Stimulated activated naive CD4-positive, alpha-beta T cell (primary cell): ENCODE data around the gene RORC.
"Not testable (repeated sequence)": the region's sequence is repeated elsewhere in the genome, so short reads cannot be mapped to it uniquely, and the experiment has no call there.

Experiments used
- DNase-seq, 6 experiments: peaks; one replicate each; lab custom pipeline; 2025; lab: John Stamatoyannopoulos, UW

Gene RORC

DNA sequence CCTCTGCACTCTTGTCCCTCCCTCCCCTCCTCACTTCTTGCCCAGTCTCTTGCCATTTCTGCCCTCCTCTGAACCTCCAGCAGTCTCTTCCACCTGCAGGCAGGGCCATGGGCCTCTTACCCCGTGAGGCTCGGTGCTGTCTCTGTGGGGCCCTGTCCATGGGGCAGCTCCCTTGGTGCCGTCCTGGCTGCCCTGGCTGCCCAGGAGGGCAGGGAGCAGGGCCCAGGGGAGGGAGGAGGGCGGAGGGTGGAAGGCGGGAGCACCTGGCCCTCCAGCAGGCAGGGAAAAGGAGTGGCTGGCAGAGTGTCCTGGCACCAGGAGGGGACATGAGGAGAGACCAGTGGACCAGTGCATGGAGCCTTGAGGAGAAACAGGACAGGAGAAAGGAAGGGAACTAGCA is at the start of gene RORC:
RORC (minus strand) TSS at position 198 of the 400 bp plus-strand sequence; CDS start at position 160, 38 bp downstream.
- DNase-seq = no peak

GRCh38 chr1:151875419-151876097 is 44.0 kb upstream of the RORC start:
- DNase-seq = no peak

- DNase-seq = not testable (repeated sequence)
Observed at GRCh38 chr1:151872776-151873175, 41.2 kb upstream of the RORC start.

GRCh38 chr1:151871284-151872030 is 39.9 kb upstream of the RORC start:
- DNase-seq = no peak

DNA sequence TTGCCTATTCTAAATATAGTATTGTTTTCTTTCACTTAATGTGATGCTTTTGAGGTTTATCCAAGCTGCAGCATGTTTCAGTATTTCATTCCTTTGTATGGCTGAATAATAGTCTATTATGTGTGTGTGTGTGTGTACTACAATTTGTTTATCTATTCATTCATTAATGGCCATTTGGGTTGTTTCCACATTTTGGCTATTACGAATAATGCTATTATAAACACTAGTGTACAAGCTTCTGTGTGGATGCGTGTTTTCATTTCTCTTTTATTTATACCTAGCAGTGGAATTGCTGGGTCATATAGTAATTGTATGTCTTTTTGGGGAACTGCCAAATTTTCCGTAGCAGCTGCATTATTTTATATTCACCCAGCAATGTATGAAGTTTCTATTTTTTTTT is 36.9 kb upstream of the RORC start:
- DNase-seq = no peak

- no peak for DNase-seq
Observed at GRCh38 chr1:151867765-151868411, 36.3 kb upstream of the RORC start.

GRCh38 chr1:151867321-151867720 is 35.7 kb upstream of the RORC start:
- DNase-seq = no peak

GRCh38 chr1:151864411-151864810 is 32.8 kb upstream of the RORC start:
- DNase-seq = no peak

DNA sequence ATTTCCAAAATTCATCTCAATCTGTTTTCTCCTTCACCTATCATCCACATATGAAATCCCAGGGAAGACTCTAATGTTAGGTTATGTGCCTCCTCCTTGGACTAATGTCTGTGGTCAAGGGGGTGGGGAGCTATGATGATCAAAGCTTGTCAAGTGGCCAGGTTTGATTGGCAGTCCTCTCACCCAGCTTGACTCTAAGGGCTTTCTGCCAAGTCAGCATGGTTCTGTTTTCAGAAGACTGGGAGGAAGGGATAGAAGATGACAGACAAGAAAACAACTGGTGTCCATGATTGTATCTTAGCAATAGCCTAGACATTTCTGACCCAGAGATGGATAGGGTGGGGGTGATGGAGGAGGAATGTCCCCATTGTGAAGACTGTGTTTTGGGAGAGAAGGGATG is 31.0 kb upstream of the RORC start:
- DNase-seq = no peak

DNA sequence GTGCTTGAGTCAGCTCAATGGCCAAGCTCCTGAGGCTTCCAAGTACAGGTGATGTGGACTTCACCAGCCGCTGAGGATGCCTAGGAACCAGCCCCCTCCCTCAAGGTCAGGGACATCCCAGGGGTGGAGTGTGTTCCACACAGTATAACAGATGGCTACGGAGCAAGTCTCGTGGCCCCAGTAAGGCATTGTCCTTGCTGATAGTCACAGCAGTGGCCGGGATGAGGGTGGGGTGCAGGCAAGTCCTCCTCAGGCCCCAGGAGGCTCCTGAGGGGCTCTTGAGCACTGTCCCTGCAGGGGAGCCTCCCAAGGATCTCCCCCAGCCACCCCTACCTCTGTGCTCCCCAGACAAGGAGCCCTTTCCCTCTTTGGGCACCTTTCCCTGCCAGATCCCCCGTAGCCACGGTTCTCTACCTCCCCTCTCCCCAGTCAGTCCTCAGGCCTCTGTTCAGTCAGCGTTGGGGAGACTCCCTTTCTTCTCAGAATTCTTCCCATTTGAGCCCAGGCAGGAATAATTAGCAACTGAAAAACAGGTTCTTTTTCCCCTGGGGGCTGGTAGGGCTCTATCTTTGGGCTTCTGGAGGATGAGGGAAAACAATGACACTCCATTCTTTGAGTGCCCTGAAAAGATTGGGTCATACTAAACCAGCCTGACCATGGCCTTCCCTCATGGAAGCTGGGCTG is 29.0 kb upstream of the RORC start:
- DNase-seq = no peak

- DNase-seq = no peak
Observed at GRCh38 chr1:151859891-151860293, 28.3 kb upstream of the RORC start.

DNA sequence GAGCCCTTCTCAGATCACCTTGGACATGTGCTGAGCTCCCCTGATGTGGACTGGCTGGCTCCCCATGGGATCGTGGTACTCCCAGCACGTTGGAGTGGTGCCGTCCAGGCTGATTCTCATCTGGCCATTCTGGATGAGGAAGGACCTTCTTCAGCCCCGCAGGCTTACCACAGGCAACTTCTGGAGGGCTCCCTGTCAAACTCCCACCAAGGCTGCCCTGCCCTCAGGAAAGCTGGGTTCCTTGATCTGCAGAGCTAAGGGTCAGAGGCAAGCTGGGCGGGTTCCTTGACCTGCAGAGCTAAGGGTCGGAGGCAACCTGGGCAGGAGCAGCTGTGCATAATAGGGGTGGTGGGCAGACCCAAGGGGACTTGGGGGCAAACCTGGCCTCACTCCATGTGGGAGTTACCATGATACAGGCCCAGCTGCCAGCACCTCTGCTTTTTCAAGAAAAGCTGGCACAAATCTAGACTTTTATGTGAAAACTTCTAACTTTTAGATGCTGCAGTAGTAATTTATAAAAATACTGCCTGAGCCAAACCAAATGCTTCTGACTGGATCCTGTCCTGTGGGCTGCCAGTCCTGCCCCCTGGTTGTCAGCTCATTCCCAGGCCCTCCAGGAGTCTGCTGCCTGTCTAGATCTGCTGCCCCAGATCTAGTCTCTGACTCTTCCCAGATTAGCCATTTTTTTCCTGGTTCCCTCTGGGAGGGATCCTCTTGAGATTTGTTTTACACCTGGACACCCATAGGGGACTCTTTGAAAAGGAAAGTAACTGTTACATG is 27.5 kb upstream of the RORC start:
- DNase-seq = no peak

GRCh38 chr1:151858030-151858746 is 26.6 kb upstream of the RORC start:
- DNase-seq = no peak

DNA sequence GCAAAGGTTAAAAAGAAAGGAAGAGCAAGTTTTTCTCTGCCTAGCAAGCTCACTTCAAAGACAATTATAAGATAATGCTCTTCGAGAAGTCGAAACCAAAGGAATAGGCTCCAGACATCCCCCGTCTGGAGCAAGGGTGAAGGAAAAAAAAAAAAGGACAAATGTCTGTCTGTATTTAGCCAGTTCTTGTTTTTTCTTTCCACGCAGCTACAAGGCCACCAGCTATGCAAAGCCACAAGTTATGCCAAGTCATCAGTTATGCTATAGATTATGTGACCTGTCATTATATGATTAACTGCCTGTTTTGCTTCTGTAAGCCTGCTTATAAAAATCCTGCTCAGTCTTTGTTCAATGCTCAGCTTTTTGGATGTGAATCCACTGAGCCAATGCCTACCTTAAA is 24.3 kb upstream of the RORC start:
- DNase-seq = no peak

- DNase-seq = not testable (repeated sequence)
Observed at GRCh38 chr1:151855516-151855915, 23.9 kb upstream of the RORC start.

DNA sequence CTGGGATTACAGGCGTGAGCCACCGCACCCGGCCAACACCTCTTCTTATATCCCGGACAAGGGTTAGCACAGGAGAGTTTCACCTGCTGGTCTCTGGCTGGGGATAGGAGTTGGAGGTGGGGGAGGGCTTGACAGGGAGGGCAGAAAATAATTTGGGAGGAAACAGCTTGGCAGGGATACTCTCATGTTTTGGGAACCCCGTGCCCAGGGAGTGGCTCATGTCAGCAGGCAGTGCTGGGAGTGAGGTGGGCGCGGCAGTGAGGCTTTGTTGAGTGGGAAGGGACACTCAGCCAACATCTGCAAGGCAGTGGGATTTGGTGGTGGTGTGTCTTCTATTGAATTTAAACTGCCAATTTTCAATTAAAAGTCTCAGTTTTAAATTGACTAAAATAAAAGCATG is 23.1 kb upstream of the RORC start:
- DNase-seq = no peak

GRCh38 chr1:151853411-151853943 is 21.9 kb upstream of the RORC start, which contains the start of gene THEM5:
THEM5 (minus strand) TSS chr1:151853712; CDS start chr1:151853565, 147 bp downstream.
- DNase-seq = no peak

DNA sequence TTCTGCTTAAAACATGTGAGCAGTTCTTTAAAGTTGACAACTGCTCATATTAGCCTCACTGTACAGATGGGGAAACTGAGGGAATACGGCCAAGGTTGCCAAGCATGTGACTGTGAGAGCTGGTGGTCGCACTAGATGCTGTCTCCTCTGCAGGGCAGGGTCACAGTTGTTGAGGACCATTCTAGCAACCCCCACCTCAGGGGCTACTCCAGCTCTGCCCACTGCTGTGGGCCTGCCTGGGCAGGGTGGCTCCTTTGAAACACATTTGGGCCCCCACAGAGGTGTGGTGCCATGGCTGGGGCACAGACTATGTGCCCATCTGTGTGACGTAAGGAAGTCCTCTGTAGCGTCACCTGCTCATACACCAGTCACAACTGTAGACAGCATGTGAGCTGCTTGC is 21.1 kb upstream of the RORC start:
- no peak for DNase-seq

DNA sequence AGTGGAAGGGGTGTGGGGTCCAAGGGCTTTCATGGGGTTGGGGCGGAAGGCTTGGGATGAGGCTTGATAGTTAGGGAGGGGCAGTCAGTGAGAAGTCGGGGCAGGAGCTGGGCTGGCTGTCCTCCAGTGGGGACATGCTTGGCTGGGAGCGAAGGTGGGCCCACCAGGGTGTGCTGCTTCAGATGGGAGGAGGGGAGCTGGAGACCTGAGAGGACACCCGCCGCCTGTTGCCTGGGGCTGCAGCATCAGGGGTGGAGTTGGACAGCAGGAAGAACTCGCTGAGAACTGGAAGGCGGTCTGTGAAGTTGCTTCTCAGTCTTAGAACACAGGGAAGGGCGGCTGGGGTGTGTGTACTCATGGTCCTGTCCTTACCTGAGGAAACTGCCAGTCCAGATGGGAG is 20.3 kb upstream of the RORC start:
- DNase-seq = no peak

DNA sequence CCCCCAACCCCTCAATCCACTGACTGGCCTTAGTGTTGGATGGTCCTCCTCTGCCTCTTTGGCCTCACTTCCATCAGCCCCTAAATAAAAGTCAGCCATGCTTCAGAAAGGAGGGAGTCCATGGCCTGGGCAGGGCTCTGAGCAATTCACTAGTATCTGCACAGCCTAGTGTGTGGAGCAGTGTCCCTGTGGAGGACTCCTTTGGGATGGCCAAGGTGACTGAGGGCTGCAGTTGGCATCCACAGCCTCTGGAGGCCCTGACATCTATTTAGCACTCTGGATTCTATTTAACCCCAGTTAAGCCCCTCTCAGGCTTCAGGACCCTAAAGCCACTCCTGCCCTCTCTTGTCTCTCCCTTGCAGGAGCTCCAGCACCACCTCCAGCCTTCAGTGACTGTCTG is 18.3 kb upstream of the RORC start:
- DNase-seq = no peak

DNA sequence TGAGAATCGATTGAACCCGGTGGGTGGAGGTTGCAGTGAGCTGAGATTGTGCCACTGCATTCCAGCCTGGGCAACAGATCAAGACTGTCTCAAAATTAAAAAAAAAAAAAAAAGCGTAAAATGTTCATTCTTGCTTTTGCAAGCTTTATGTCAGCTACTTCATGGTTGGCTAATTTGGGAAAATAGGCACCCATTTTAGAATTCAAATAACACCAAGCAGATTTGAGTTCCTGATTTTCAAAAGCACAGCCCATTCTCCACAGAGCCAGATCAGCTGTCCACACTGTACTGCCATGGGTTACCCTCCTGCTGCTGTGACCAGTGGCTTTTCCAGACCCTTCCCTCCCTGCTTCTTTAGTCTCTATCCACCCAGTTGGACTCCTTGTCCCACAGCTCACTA is 17.5 kb upstream of the RORC start:
- DNase-seq = no peak
